K562 (cell line): ENCODE measurements around the gene C9orf50. TPM values are rescaled to one million over a fixed set of nuclear protein-coding genes. Genes with fewer than 3 reads are reported as not detected.
A peak's percentile ranks its signal among the peaks of the same experiment; 100 is the strongest.

Source experiments
- BRD9 ChIP-seq: fragments of 450-650 bp; IDR thresholded peaks from 2 replicates; pipeline ENCODE4 v1.6.1; 2018; ENCODE audit warnings: low read depth; ENCODE audit not compliant: partially characterized antibody
- C11orf30 ChIP-seq: fragments of 450-650 bp; IDR thresholded peaks from 2 replicates; pipeline ENCODE4 v1.6.1; 2016; ENCODE audit warnings: low read depth, mild to moderate bottlenecking
- CXXC5 ChIP-seq: fragments of 250-450 bp; sonication (Bioruptor Pico); IDR thresholded peaks from 2 replicates; pipeline ENCODE4 v1.8.0; 2022; ENCODE audit warnings: inconsistent platforms, mild to moderate bottlenecking, moderate library complexity
- DDX20 ChIP-seq: fragments of 450-650 bp; IDR thresholded peaks from 2 replicates; pipeline ENCODE4 v1.6.1; 2016; ENCODE audit warnings: missing genetic modification characterization, low read depth, mild to moderate bottlenecking, missing compliant biosample characterization, moderate library complexity
- MTA2 ChIP-seq: fragments of 450-650 bp; IDR thresholded peaks from 2 replicates; pipeline ENCODE4 v1.6.1; 2016; ENCODE audit warnings: low read depth
- MYNN ChIP-seq, 2 experiments: sonication (generic); formaldehyde crosslinking in 1 of 2; IDR thresholded peaks; 2 replicates each; pipeline versions ENCODE4 v1.5.0 to v1.6.1; 2016 to 2020; ENCODE audit warnings: antibody characterized with exemption in 1 of 2, missing genetic modification reagents in 1 of 2
- NFRKB ChIP-seq: fragments of 450-650 bp; IDR thresholded peaks from 2 replicates; pipeline ENCODE4 v1.6.1; 2016; ENCODE audit warnings: low read depth
- POLR2B ChIP-seq: fragments of 450-650 bp; IDR thresholded peaks from 2 replicates; pipeline ENCODE4 v1.6.1; 2018; ENCODE audit warnings: low read depth; ENCODE audit not compliant: partially characterized antibody
- RBFOX2 ChIP-seq: fragments of 200-400 bp; formaldehyde crosslinking; IDR thresholded peaks from 2 replicates; pipeline ENCODE4 v1.6.1; 2017; ENCODE audit warnings: low read depth, mild to moderate bottlenecking, low read length, moderate library complexity
- RCOR1 ChIP-seq, 2 experiments: IDR thresholded peaks; 2 replicates each; pipeline ENCODE4 v1.6.1; 2012; ENCODE audit warnings: low read depth in 2 of 2, low read length in 2 of 2, borderline replicate concordance in 1 of 2, improper control_type of control experiment in 1 of 2
- TBP ChIP-seq: optimal IDR thresholded peaks from 2 replicates; pipeline ENCODE3; 2011; ENCODE audit warnings: low read depth, low read length, improper control_type of control experiment
- ZBTB11 ChIP-seq, 3 experiments: fragments of 200-800 bp in 1 of 3; fragments of 250-450 bp in 1 of 3; fragments of 450-650 bp in 1 of 3; sonication (Bioruptor Pico) in 1 of 3; sonication (Bioruptor generic) in 1 of 3; formaldehyde crosslinking in 1 of 3; IDR thresholded peaks; 2 replicates each; pipeline versions ENCODE4 v1.6.1 to v1.8.0; 2016 to 2022; ENCODE audit warnings: mild to moderate bottlenecking in 2 of 3, missing genetic modification characterization in 2 of 3, missing compliant biosample characterization in 1 of 3, moderate library complexity in 1 of 3
- ZBTB5 ChIP-seq: fragments of 450-650 bp; IDR thresholded peaks from 2 replicates; pipeline ENCODE4 v1.6.1; 2017; ENCODE audit warnings: antibody characterized with exemption
- ZNF175 ChIP-seq: fragments of 200-800 bp; sonication (Bioruptor generic); IDR thresholded peaks from 2 replicates; pipeline ENCODE4 v1.6.1; 2016; ENCODE audit warnings: low read depth, mild to moderate bottlenecking, missing genetic modification characterization, missing compliant biosample characterization
- ZNF212 ChIP-seq: fragments of 450-650 bp; formaldehyde crosslinking; IDR thresholded peaks from 2 replicates; pipeline ENCODE4 v1.4.0; 2020; ENCODE audit warnings: mild to moderate bottlenecking
- ZNF609 ChIP-seq: sonication (generic); formaldehyde crosslinking; IDR thresholded peaks from 2 replicates; pipeline ENCODE4 v1.8.1; 2023; ENCODE audit warnings: missing genetic modification reagents, mild to moderate bottlenecking, borderline replicate concordance
- polyA plus RNA-seq, 8 experiments: library from polyadenylated mRNA; depleted of rRNA in 4 of 8; stranded (reverse) in 5 of 8; unstranded in 3 of 8; fragments of >200 nt; fragmentation: Nextera tagmentation in 2 of 8; fragmentation: Illumina TruSeq in 1 of 8; extraction: Ambion mirVana in 2 of 8; extraction: Trizol in 1 of 8; gene quantifications; 2 replicates each; pipeline versions ENCODE4 v1.2.1 to v1.2.3, GENCODE V29; 2011 to 2014; ENCODE audit warnings: inconsistent platforms in 1 of 8, missing spikeins in 1 of 8
- total RNA-seq, 7 experiments: library from RNA; depleted of rRNA in 6 of 7; stranded (reverse); fragments of >200 nt in 6 of 7; fragmentation: Illumina TruSeq in 2 of 7; extraction: Trizol in 2 of 7; gene quantifications; 2 replicates each; pipeline versions ENCODE4 v1.2.1 to v1.2.3, GENCODE V29; 2011 to 2021; ENCODE audit warnings: low replicate concordance in 1 of 7

Gene C9orf50
- total and polyA plus RNA-seq, 9 of the 15 experiments (the other 6 are each of a cell fraction or from before 2014, with no cell fraction given), result not detected

- TF ChIP-seq ZBTB11 (CRISPR knock-in tag; IDR thresholded peaks at IDR 0.05), result peak in 1 of 3 experiments; percentile 75; a peak in 2 of 6 replicates
- TF ChIP-seq MYNN (IDR thresholded peaks at IDR 0.05), result 0 out of 2 replicates have a peak, but pooled peaks have one; percentile 23
- TF ChIP-seq MYNN (CRISPR knock-in tag; IDR thresholded peaks at IDR 0.05), result no peak
- peak; percentile 54 for TF ChIP-seq RBFOX2
- TF ChIP-seq DDX20 (tag), result peak; percentile 86
- peak; percentile 59 for TF ChIP-seq POLR2B
- TF ChIP-seq BRD9, result peak; percentile 76
- TF ChIP-seq ZNF212, result no peak
- TF ChIP-seq CXXC5 (CRISPR knock-in tag), result peak; percentile 60; the same call in 1 of the 2 replicates
- peak; percentile 85 for TF ChIP-seq ZNF175 (CRISPR knock-in tag)
- 0 out of 2 replicates have a peak, but pooled peaks have one; percentile 65 for TF ChIP-seq NFRKB
- TF ChIP-seq ZNF609, result no peak
- peak; percentile 60 for TF ChIP-seq TBP
- TF ChIP-seq MTA2, result no peak
- TF ChIP-seq C11orf30, result no peak
- TF ChIP-seq ZBTB5, result no peak
- peak in 1 of 2 experiments; percentile 9; a peak in 1 of 4 replicates for TF ChIP-seq RCOR1 (IDR thresholded peaks at IDR 0.05; ENCODE audit: borderline replicate concordance in 1 of 2, low read depth in 2 of 2, low read length in 2 of 2)
Observed at GRCh38 chr9:129587487-129588262, 33.2 kb downstream of the C9orf50 start (continued).
